ENCODE results near the gene KRTAP5-5.
"Not testable (repeated sequence)": the region's sequence is repeated elsewhere in the genome, so short reads cannot be mapped to it uniquely, and the experiment has no call there.

KRTAP5-5 gene

DNA sequence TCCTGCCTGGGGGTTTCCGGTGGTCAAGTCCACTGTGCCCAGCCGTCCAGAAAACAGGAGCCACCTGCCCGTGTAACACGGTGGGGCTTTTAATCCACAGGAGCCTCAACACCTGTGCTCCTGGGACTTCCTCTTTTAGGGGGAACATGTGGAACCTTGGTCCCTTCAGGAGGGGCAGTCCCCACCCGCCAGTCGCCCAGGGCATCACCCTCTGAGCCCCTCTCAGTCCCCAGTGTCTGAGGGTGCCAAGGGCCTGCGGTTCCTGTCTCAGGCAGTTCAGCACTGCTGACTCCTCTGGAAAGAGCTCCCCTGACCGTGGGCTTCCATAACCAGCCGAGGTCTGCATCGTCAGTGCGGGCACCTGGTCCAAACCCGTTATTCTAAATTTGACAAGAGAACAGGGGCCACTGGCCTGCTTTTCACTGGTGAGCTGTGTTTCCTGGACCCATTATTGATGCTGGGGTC, 15.8 kb downstream of the KRTAP5-5 start:
- no peak overlapping the region for H3K27ac ChIP-seq (ENCODE audit: insufficient read depth in 1 of 2, low read depth in 1 of 2, low read length in 2 of 2, poor library complexity in 1 of 2, severe bottlenecking in 2 of 2)
- H3K27me3 ChIP-seq (replicated peaks in 2 of 5; ENCODE audit: control insufficient read depth in 4 of 5, insufficient read depth in 5 of 5, low read length in 4 of 5) = peaks cover 0 to 4% (median 2%) of the 10 kb centered on the region in 5 experiments
- POLR2A ChIA-PET = no interaction called here
- WGBS (ENCODE audit: insufficient coverage) = 48% methylated on average over 12 of the region's 12 CpGs
- no peaks in the 10 kb centered on the region for H3K9me3 ChIP-seq (ENCODE audit: control extremely low read depth in 1 of 5, control insufficient read depth in 4 of 5, insufficient read depth in 2 of 5, low read depth in 1 of 5, low read length in 4 of 5)
- no peaks in the 10 kb centered on the region for H3K36me3 ChIP-seq (ENCODE audit: control insufficient read depth in 4 of 4, insufficient read depth in 4 of 4, low read length in 3 of 4)
- peak in 1 of 3 donors; percentile 27 for DNase-seq
- no peak overlapping the region for H3K4me3 ChIP-seq (ENCODE audit: control insufficient read depth in 1 of 7, extremely low read depth in 1 of 7, insufficient read depth in 4 of 7, low read depth in 2 of 7, low read length in 6 of 7)
- H3K4me1 ChIP-seq (ENCODE audit: control extremely low read depth in 1 of 4, control insufficient read depth in 4 of 4, insufficient read depth in 4 of 4, low read length in 3 of 4) = peaks cover 0 to 8% (median 6%) of the 10 kb centered on the region in 4 experiments
- CTCF ChIA-PET = interaction anchor here (0.7 to 1.7 kb wide), 7 partner anchors 14 to 511 kb away, joined by 3 to 12 read pairs (median 3); no protein-coding TSS in a partner anchor

GRCh38 chr11:1646540-1646939, 17.0 kb downstream of the KRTAP5-5 start:
- H3K27me3 ChIP-seq (replicated peaks in 2 of 5; ENCODE audit: control insufficient read depth in 4 of 5, insufficient read depth in 5 of 5, low read length in 4 of 5); H3K9me3 ChIP-seq (ENCODE audit: control extremely low read depth in 1 of 5, control insufficient read depth in 4 of 5, insufficient read depth in 2 of 5, low read depth in 1 of 5, low read length in 4 of 5); POLR2A ChIA-PET; H3K36me3 ChIP-seq (ENCODE audit: control insufficient read depth in 4 of 4, insufficient read depth in 4 of 4, low read length in 3 of 4); H3K4me3 ChIP-seq (ENCODE audit: control insufficient read depth in 1 of 7, extremely low read depth in 1 of 7, insufficient read depth in 4 of 7, low read depth in 2 of 7, low read length in 6 of 7); DNase-seq; H3K4me1 ChIP-seq (ENCODE audit: control extremely low read depth in 1 of 4, control insufficient read depth in 4 of 4, insufficient read depth in 4 of 4, low read length in 3 of 4); H3K27ac ChIP-seq (ENCODE audit: insufficient read depth in 1 of 2, low read depth in 1 of 2, low read length in 2 of 2, poor library complexity in 1 of 2, severe bottlenecking in 2 of 2): not testable (repeated sequence)
- CTCF ChIA-PET = interaction anchor here (0.6 to 2.3 kb wide), 9 partner anchors 8 to 506 kb away, joined by 3 to 12 read pairs (median 4); no protein-coding TSS in a partner anchor
- 100% methylated on average over 5 of the region's 10 CpGs for WGBS (ENCODE audit: insufficient coverage)

DNA sequence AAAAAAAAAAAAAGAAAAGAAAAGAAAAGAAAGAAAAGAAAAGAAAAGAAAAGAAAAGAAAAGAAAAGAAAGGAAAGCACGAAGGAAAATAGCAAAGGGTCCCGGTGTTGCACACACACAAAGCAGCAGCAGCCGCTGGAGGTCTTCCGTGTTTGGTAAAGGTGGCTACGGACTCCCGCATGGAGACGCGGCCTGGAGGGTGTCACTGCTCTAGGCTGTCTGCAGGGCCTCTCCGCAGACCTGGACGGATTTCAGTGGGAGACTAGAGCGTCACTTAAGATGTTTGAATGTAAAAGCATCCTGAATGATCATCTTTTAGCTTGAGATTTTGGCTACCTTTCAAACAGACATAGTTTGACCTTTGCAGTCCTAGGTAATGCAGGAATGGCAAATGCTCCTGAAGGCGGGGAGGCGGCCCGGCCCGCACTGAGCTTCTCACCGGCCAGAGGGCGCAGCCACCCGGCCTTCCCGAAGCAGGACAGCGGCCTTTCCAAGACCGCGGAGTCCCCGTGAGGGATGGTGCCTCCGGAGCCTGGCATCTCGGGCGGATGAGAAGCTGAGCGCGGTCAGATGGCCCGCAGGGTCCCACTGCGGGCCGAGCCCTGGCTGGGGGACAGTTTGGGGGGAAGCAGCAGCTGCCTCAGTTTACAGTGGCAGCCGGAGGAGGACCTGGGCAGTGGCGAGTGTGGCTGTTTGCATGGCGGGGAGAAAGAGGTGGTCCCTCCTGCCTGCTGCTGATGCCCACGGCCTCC, 18.5 kb downstream of the KRTAP5-5 start:
- ChIA-PET CTCF (interaction anchor here (0.8 to 8.2 kb wide), 3 partner anchors 8 to 45 kb away, joined by 3 to 127 read pairs (median 8); no protein-coding TSS in a partner anchor), POLR2A (no interaction called here)
- no peak overlapping the region for H3K4me3 ChIP-seq (ENCODE audit: control insufficient read depth in 1 of 7, extremely low read depth in 1 of 7, insufficient read depth in 4 of 7, low read depth in 2 of 7, low read length in 6 of 7)
- no peak for DNase-seq
- no peaks in the 10 kb centered on the region for H3K9me3 ChIP-seq (ENCODE audit: control extremely low read depth in 1 of 5, control insufficient read depth in 4 of 5, insufficient read depth in 2 of 5, low read depth in 1 of 5, low read length in 4 of 5)
- WGBS (ENCODE audit: insufficient coverage) = 98% methylated on average over 28 of the region's 35 CpGs
- no peak overlapping the region for H3K27ac ChIP-seq (ENCODE audit: insufficient read depth in 1 of 2, low read depth in 1 of 2, low read length in 2 of 2, poor library complexity in 1 of 2, severe bottlenecking in 2 of 2)
- no peaks in the 10 kb centered on the region for H3K36me3 ChIP-seq (ENCODE audit: control insufficient read depth in 4 of 4, insufficient read depth in 4 of 4, low read length in 3 of 4)
- H3K4me1 ChIP-seq (ENCODE audit: control extremely low read depth in 1 of 4, control insufficient read depth in 4 of 4, insufficient read depth in 4 of 4, low read length in 3 of 4) = peaks cover 0 to 13% (median 12%) of the 10 kb centered on the region in 4 experiments
- peaks cover 0 to 3% (median 0%) of the 10 kb centered on the region in 5 experiments for H3K27me3 ChIP-seq (replicated peaks in 2 of 5; ENCODE audit: control insufficient read depth in 4 of 5, insufficient read depth in 5 of 5, low read length in 4 of 5)

- peaks cover 0 to 3% (median 0%) of the 10 kb centered on the region in 5 experiments for H3K27me3 ChIP-seq (replicated peaks in 2 of 5; ENCODE audit: control insufficient read depth in 4 of 5, insufficient read depth in 5 of 5, low read length in 4 of 5)
- ChIA-PET CTCF (interaction anchor here (0.8 to 8.2 kb wide), 4 partner anchors 8 to 44 kb away, joined by 3 to 127 read pairs (median 26); no protein-coding TSS in a partner anchor), POLR2A (no interaction called here)
- DNase-seq = no peak
- no peak overlapping the region for H3K4me3 ChIP-seq (ENCODE audit: control insufficient read depth in 1 of 7, extremely low read depth in 1 of 7, insufficient read depth in 4 of 7, low read depth in 2 of 7, low read length in 6 of 7)
- peaks cover 0 to 21% (median 19%) of the 10 kb centered on the region in 4 experiments for H3K4me1 ChIP-seq (ENCODE audit: control extremely low read depth in 1 of 4, control insufficient read depth in 4 of 4, insufficient read depth in 4 of 4, low read length in 3 of 4)
- 95% methylated on average over 21 of the region's 28 CpGs for WGBS (ENCODE audit: insufficient coverage)
- H3K36me3 ChIP-seq (ENCODE audit: control insufficient read depth in 4 of 4, insufficient read depth in 4 of 4, low read length in 3 of 4) = no peaks in the 10 kb centered on the region
- no peaks in the 10 kb centered on the region for H3K9me3 ChIP-seq (ENCODE audit: control extremely low read depth in 1 of 5, control insufficient read depth in 4 of 5, insufficient read depth in 2 of 5, low read depth in 1 of 5, low read length in 4 of 5)
- H3K27ac ChIP-seq (ENCODE audit: insufficient read depth in 1 of 2, low read depth in 1 of 2, low read length in 2 of 2, poor library complexity in 1 of 2, severe bottlenecking in 2 of 2) = no peak overlapping the region
Measured at GRCh38 chr11:1648653-1649420, 19.3 kb downstream of the KRTAP5-5 start.

DNA sequence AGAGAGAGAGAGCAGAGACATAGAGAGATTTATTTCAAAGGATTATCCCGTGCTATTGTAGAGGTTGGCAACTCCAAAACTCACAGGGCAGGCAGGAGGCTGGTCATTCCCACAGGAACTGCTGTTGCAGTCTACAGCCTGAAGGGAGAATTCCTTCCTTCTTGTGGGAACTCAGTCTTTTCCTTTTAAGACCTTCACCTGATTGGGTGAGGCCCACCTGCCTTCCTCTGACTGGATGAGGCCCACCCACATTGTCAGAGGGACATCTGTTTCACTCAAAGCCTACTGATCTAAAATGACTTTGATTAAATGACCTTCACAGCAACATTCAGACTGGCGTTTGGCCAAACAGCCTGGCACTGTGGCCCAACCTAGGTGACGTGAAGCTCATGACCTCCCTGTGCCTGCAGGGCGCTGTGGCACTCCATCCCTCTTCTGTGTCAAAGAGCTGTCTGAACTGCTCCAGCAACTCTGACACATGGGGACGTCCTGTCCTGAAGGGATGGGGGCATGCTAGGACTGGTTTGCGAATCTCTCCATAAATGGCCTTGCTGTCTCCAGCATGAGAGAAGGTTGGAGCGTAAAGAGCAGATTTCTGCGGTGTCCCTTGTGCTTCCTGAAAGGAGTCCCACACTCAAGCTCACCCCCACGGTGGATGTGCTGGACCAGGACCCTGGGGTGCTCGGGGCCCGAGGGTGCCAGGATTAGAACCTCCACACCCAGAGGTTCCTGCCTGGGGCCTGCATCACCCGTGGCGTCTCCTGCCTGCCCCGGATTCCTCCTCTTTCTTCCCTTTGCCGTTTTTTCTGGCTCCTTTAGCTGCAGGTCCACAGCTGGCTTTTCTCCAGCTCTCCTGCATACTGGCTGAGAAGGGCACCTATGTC, 20.7 kb downstream of the KRTAP5-5 start:
- Histone ChIP-seq H3K9me3 (ENCODE audit: control extremely low read depth in 1 of 5, control insufficient read depth in 4 of 5, insufficient read depth in 2 of 5, low read depth in 1 of 5, low read length in 4 of 5) (no peaks in the 10 kb centered on the region), H3K27me3 (replicated peaks in 2 of 5; ENCODE audit: control insufficient read depth in 4 of 5, insufficient read depth in 5 of 5, low read length in 4 of 5) (peaks cover 0 to 3% (median 0%) of the 10 kb centered on the region in 5 experiments), H3K27ac (ENCODE audit: insufficient read depth in 1 of 2, low read depth in 1 of 2, low read length in 2 of 2, poor library complexity in 1 of 2, severe bottlenecking in 2 of 2) (no peak overlapping the region), H3K4me1 (ENCODE audit: control extremely low read depth in 1 of 4, control insufficient read depth in 4 of 4, insufficient read depth in 4 of 4, low read length in 3 of 4) (peaks cover 2 to 30% (median 28%) of the 10 kb centered on the region in 4 experiments), H3K4me3 (ENCODE audit: control insufficient read depth in 1 of 7, extremely low read depth in 1 of 7, insufficient read depth in 4 of 7, low read depth in 2 of 7, low read length in 6 of 7) (no peak overlapping the region), H3K36me3 (ENCODE audit: control insufficient read depth in 4 of 4, insufficient read depth in 4 of 4, low read length in 3 of 4) (no peaks in the 10 kb centered on the region)
- WGBS (ENCODE audit: insufficient coverage) = 90% methylated on average over 14 of the region's 15 CpGs
- ChIA-PET CTCF (interaction anchor here (1.2 to 8.2 kb wide), 10 partner anchors 9 to 501 kb away, joined by 3 to 135 read pairs (median 7); partner anchors contain the start of gene SYT8), POLR2A (no interaction called here)
- no peak for DNase-seq

DNA sequence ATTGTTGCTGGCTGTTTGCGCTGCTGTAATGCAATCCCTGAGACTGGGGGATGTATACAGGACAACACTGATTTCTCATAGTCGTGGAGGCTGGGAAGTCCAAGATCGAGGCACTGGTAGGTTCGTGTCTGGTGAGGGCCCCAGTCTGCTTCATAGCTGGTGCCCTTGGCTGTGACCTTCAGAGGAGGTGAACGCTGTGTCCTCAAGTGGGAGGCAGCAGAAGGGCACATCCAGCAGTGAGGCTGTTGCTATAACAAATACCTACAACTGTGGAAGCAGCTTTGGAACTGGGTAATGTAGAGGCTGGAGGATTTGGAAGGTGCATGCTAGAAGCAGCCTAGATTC, 21.3 kb downstream of the KRTAP5-5 start:
- Histone ChIP-seq H3K4me3 (ENCODE audit: control insufficient read depth in 1 of 7, extremely low read depth in 1 of 7, insufficient read depth in 4 of 7, low read depth in 2 of 7, low read length in 6 of 7) (no peak overlapping the region), H3K27ac (ENCODE audit: insufficient read depth in 1 of 2, low read depth in 1 of 2, low read length in 2 of 2, poor library complexity in 1 of 2, severe bottlenecking in 2 of 2) (no peak overlapping the region), H3K36me3 (ENCODE audit: control insufficient read depth in 4 of 4, insufficient read depth in 4 of 4, low read length in 3 of 4) (no peaks in the 10 kb centered on the region), H3K27me3 (replicated peaks in 2 of 5; ENCODE audit: control insufficient read depth in 4 of 5, insufficient read depth in 5 of 5, low read length in 4 of 5) (peaks cover 0 to 3% (median 0%) of the 10 kb centered on the region in 5 experiments), H3K4me1 (ENCODE audit: control extremely low read depth in 1 of 4, control insufficient read depth in 4 of 4, insufficient read depth in 4 of 4, low read length in 3 of 4) (peaks cover 2 to 35% (median 32%) of the 10 kb centered on the region in 4 experiments), H3K9me3 (ENCODE audit: control extremely low read depth in 1 of 5, control insufficient read depth in 4 of 5, insufficient read depth in 2 of 5, low read depth in 1 of 5, low read length in 4 of 5) (no peaks in the 10 kb centered on the region)
- ChIA-PET CTCF (interaction anchor here (0.7 to 8.2 kb wide), 11 partner anchors 8 to 500 kb away, joined by 3 to 135 read pairs (median 6); partner anchors contain the start of gene SYT8), POLR2A (no interaction called here)
- 81% methylated on average over 5 of the region's 5 CpGs for WGBS (ENCODE audit: insufficient coverage)
- DNase-seq = no peak

All from common myeloid progenitor, CD34-positive (primary cell).